IMR-90 (cell line): ENCODE results near the gene CDH13. TPM values are rescaled to one million over a fixed set of nuclear protein-coding genes. Genes with fewer than 3 reads are reported as not detected.

Experiments
- ATAC-seq: fragments of 200-7000 bp; cut with Tn5 transposase; 2 replicates; pipeline ENCODE4 v1.9.1; 2020; ENCODE audit warnings: low read depth, mild to moderate bottlenecking, moderate library complexity
- BruUV-seq: library from RNA; stranded (reverse); fragments of 400-500 nt; replicated peaks from 2 replicates; lab custom pipeline; 2021; lab: Mats Ljungman, UMichigan
- CTCF ChIA-PET: fragments of 300-600 bp; formaldehyde crosslinking; extraction: SDS; loops from one replicate; lab custom pipeline; 2021; ENCODE audit warnings: antibody characterized with exemption; lab: Yijun Ruan, JAX
- POLR2A ChIA-PET: fragments of 300-600 bp; sonication (Branson Sonifier 250); formaldehyde crosslinking; loops from one replicate; lab custom pipeline; 2022; ENCODE audit warnings: antibody characterized with exemption; ENCODE audit not compliant: unreplicated experiment; lab: Charles Lee
- DNase-seq: peaks from one replicate; pipeline ENCODE4 v3.0.0; 2013
- H2AFZ ChIP-seq: replicated peaks from 2 replicates; pipeline ENCODE3; 2013; ENCODE audit warnings: low read length, mild to moderate bottlenecking; ENCODE audit not compliant: poor library complexity
- H2AK5ac ChIP-seq: 2 replicates; pipeline ENCODE4 v1.6.1; 2013; ENCODE audit warnings: low read depth, low read length, inconsistent platforms
- H2AK9ac ChIP-seq: replicated peaks from 2 replicates; pipeline ENCODE3; 2013; ENCODE audit warnings: mild to moderate bottlenecking, low read depth, low read length, moderate library complexity; ENCODE audit not compliant: poor library complexity
- H2BK120ac ChIP-seq: 2 replicates; pipeline ENCODE4 v1.6.1; 2013; ENCODE audit warnings: low read depth, low read length, inconsistent platforms
- H2BK15ac ChIP-seq: 3 replicates; pipeline ENCODE4 v1.6.1; 2013; ENCODE audit warnings: low read depth, low read length, inconsistent platforms
- H2BK20ac ChIP-seq: 2 replicates; pipeline ENCODE4 v1.6.1; 2013; ENCODE audit warnings: low read depth, mild to moderate bottlenecking, inconsistent platforms, low read length, moderate library complexity
- H2BK5ac ChIP-seq: 2 replicates; pipeline ENCODE4 v1.6.1; 2013; ENCODE audit warnings: mild to moderate bottlenecking, low read depth, low read length, inconsistent platforms; ENCODE audit not compliant: poor library complexity, severe bottlenecking
- H3K14ac ChIP-seq: replicated peaks from 2 replicates; pipeline ENCODE4 v1.6.1; 2013; ENCODE audit warnings: low read depth, low read length, inconsistent platforms
- H3K18ac ChIP-seq: 2 replicates; pipeline ENCODE4 v1.6.1; 2013; ENCODE audit warnings: low read depth, low read length, control low read depth
- H3K23ac ChIP-seq: 2 replicates; pipeline ENCODE4 v1.6.1; 2013; ENCODE audit warnings: low read depth, low read length, inconsistent platforms
- H3K27ac ChIP-seq: 2 replicates; pipeline ENCODE4 v1.5.1; 2013; ENCODE audit warnings: mild to moderate bottlenecking, control low read depth, low read length; ENCODE audit not compliant: insufficient read depth
- H3K27me3 ChIP-seq: 2 replicates; pipeline ENCODE4 v1.6.1; 2013; ENCODE audit warnings: low read length; ENCODE audit not compliant: control insufficient read depth, insufficient read depth
- H3K36me3 ChIP-seq: 2 replicates; pipeline ENCODE4 v1.6.1; 2013; ENCODE audit warnings: low read length, mixed read lengths; ENCODE audit not compliant: control insufficient read depth, insufficient read depth
- H3K4ac ChIP-seq: 2 replicates; pipeline ENCODE4 v1.6.1; 2013; ENCODE audit warnings: low read depth, low read length, inconsistent platforms
- H3K4me1 ChIP-seq: 2 replicates; pipeline ENCODE4 v1.6.1; 2013; ENCODE audit warnings: low read length, mixed read lengths; ENCODE audit not compliant: control insufficient read depth, insufficient read depth
- H3K4me2 ChIP-seq: 2 replicates; pipeline ENCODE4 v1.6.1; 2013; ENCODE audit warnings: low read depth, mild to moderate bottlenecking, control low read depth, low read length, moderate library complexity
- H3K4me3 ChIP-seq: 2 replicates; pipeline ENCODE4 v1.5.1; 2013; ENCODE audit warnings: low read depth, mild to moderate bottlenecking, control low read depth, low read length, moderate library complexity; ENCODE audit not compliant: insufficient read depth
- H3K56ac ChIP-seq: 2 replicates; pipeline ENCODE4 v1.6.1; 2013; ENCODE audit warnings: low read length, inconsistent platforms; ENCODE audit not compliant: insufficient read depth; ENCODE audit errors: extremely low read depth
- H3K79me1 ChIP-seq, 2 experiments: 2 replicates each; pipeline ENCODE4 v1.6.1; 2013; ENCODE audit warnings: low read length in 2 of 2, inconsistent platforms in 1 of 2, low read depth in 1 of 2
- H3K9ac ChIP-seq: 2 replicates; pipeline ENCODE4 v1.6.1; 2013; ENCODE audit warnings: low read depth, low read length, control low read depth
- H3K9me1 ChIP-seq: 2 replicates; pipeline ENCODE4 v1.6.1; 2013; ENCODE audit warnings: low read length, inconsistent platforms; ENCODE audit not compliant: insufficient read depth
- H3K9me3 ChIP-seq: 2 replicates; pipeline ENCODE4 v1.6.1; 2013; ENCODE audit warnings: low read length; ENCODE audit not compliant: control insufficient read depth, insufficient read depth
- H4K20me1 ChIP-seq: 2 replicates; pipeline ENCODE4 v1.6.1; 2013; ENCODE audit warnings: low read length, inconsistent platforms; ENCODE audit not compliant: insufficient read depth
- H4K5ac ChIP-seq: 2 replicates; pipeline ENCODE4 v1.6.1; 2013; ENCODE audit warnings: mild to moderate bottlenecking, low read depth, low read length, control low read depth
- H4K8ac ChIP-seq, 2 experiments: 2 replicates each; pipeline ENCODE4 v1.6.1; 2013; ENCODE audit warnings: low read depth in 2 of 2, low read length in 2 of 2, control low read depth in 1 of 2, inconsistent platforms in 1 of 2
- H4K91ac ChIP-seq: 2 replicates; pipeline ENCODE4 v1.6.1; 2013; ENCODE audit warnings: low read depth, low read length, inconsistent platforms; ENCODE audit not compliant: insufficient read depth
- NFE2L2 ChIP-seq: fragments of 150-350 bp; IDR thresholded peaks from 2 replicates; pipeline ENCODE4 v1.6.1; 2016; ENCODE audit warnings: low read depth, mild to moderate bottlenecking, low read length
- dilution Hi-C: fragments of 300-500 bp; cut with HindIII; formaldehyde crosslinking; loops from one replicate; pipeline ENCODE4 v1.14.3; 2018; ENCODE audit warnings: low sequenced_read_pairs; ENCODE audit not compliant: unreplicated experiment
- in situ Hi-C: fragments of 300-500 bp; cut with MboI; formaldehyde crosslinking; loops from 3 replicates; pipeline ENCODE4 v1.14.3; 2019; ENCODE audit warnings: low sequenced_read_pairs, inconsistent platforms, mixed read lengths
- intact Hi-C: fragments of 100-400 bp; cut with micrococcal nuclease; formaldehyde crosslinking; loops from 2 replicates; pipeline ENCODE4 v1.10.0; 2022
- polyA plus RNA-seq, 3 experiments: library from polyadenylated mRNA; depleted of rRNA; stranded (reverse); fragments of >200 nt; gene quantifications; 2 replicates each; pipeline ENCODE4 v1.2.3, GENCODE V29; 2012; ENCODE audit warnings: low replicate concordance in 1 of 3
- total RNA-seq: library from RNA; depleted of rRNA; stranded (reverse); fragments of >200 nt; gene quantifications from 2 replicates; pipeline ENCODE4 v1.2.3, GENCODE V29; 2012
- TF ChIP-seq, protein P1 (sequence below): conservative IDR thresholded peaks from 2 replicates; pipeline ENCODE4 v1.5.1; 2012; ENCODE audit warnings: mild to moderate bottlenecking, low read depth, low read length, improper control_type of control experiment

Gene CDH13
- total and polyA plus RNA-seq, 2 of the 4 experiments (the other 2 are of a cell fraction), result 61.6 to 74.7 TPM

DNA sequence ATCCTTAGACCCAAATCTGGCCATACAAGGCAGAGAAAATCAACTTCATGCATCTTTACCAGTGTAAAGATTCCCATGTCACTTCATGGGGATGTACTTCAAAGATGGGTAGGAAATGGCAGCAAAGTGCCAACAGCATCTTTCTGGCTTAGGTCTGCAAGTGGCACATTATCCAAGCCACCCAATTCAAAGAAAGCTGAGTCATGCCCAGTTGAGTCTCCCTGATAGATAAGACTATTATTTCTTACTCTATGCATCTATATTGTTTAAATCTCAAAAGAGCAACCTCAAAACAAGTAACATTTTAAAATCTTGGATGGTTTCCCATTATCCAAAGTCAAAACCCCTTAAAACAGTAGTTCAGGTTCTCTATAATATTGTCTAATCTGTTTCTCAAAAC lies 1119.8 kb downstream of the CDH13 start:
- no peak overlapping the region for H2AK9ac ChIP-seq
- no peaks in the 10 kb centered on the region for H4K20me1 ChIP-seq
- DNase-seq (no peak), ATAC-seq (no peak)
- H4K8ac ChIP-seq, result no peak overlapping the region
- no peak overlapping the region for H3K4me2 ChIP-seq
- H3K27me3 ChIP-seq, result no peaks in the 10 kb centered on the region
- H3K4me3 ChIP-seq, result no peak overlapping the region
- H2AFZ ChIP-seq, result no peak overlapping the region
- BruUV-seq, result no TSS peak
- H3K27ac ChIP-seq, result no peak overlapping the region
- H4K5ac ChIP-seq, result no peak overlapping the region
- H3K56ac ChIP-seq, result no peak overlapping the region
- H3K9me3 ChIP-seq, result no peaks in the 10 kb centered on the region
- H3K18ac ChIP-seq, result no peak overlapping the region
- no peaks in the 10 kb centered on the region for H3K36me3 ChIP-seq
- H3K14ac ChIP-seq, result no peak overlapping the region
- no peak overlapping the region for H2BK15ac ChIP-seq
- dilution Hi-C loops, result no loop called here
- H3K4me1 ChIP-seq, result peaks cover 3% of the 10 kb centered on the region
- H2BK20ac ChIP-seq, result no peak overlapping the region
- peak; percentile 52; the same call in 1 of the 2 replicates for TF ChIP-seq NFE2L2
- TF ChIP-seq, protein P1, sequence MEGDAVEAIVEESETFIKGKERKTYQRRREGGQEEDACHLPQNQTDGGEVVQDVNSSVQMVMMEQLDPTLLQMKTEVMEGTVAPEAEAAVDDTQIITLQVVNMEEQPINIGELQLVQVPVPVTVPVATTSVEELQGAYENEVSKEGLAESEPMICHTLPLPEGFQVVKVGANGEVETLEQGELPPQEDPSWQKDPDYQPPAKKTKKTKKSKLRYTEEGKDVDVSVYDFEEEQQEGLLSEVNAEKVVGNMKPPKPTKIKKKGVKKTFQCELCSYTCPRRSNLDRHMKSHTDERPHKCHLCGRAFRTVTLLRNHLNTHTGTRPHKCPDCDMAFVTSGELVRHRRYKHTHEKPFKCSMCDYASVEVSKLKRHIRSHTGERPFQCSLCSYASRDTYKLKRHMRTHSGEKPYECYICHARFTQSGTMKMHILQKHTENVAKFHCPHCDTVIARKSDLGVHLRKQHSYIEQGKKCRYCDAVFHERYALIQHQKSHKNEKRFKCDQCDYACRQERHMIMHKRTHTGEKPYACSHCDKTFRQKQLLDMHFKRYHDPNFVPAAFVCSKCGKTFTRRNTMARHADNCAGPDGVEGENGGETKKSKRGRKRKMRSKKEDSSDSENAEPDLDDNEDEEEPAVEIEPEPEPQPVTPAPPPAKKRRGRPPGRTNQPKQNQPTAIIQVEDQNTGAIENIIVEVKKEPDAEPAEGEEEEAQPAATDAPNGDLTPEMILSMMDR, result no peak
- H3K23ac ChIP-seq, result no peak overlapping the region
- H2BK5ac ChIP-seq, result no peak overlapping the region
- H2BK120ac ChIP-seq, result no peak overlapping the region
- intact Hi-C loops, result no loop called here
- H3K4ac ChIP-seq, result no peak overlapping the region
- in situ Hi-C loops, result no loop called here
- ChIA-PET POLR2A (no interaction called here), CTCF (no interaction called here)
- H4K91ac ChIP-seq, result no peak overlapping the region
- no peaks in the 10 kb centered on the region for H3K9me1 ChIP-seq
- no peak overlapping the region for H3K9ac ChIP-seq
- no peaks in the 10 kb centered on the region for H3K79me1 ChIP-seq
- H2AK5ac ChIP-seq, result no peak overlapping the region
